HepG2 (cell line): Measurements from ENCODE around the gene OSCP1. TPM values are rescaled to one million over a fixed set of nuclear protein-coding genes. Genes with fewer than 3 reads are reported as not detected.

Source experiments
- FOXK1 ChIP-seq: sonication (generic); formaldehyde crosslinking; IDR thresholded peaks from 2 replicates; pipeline ENCODE4 v1.4.0; 2020; ENCODE audit warnings: low read depth, missing genetic modification reagents, borderline replicate concordance
- HNRNPLL ChIP-seq: fragments of 200-400 bp; formaldehyde crosslinking; IDR thresholded peaks from 2 replicates; pipeline ENCODE4 v1.6.1; 2017; ENCODE audit warnings: mild to moderate bottlenecking, low read depth, low read length; ENCODE audit not compliant: poor library complexity, severe bottlenecking
- HOXA9 ChIP-seq: sonication (generic); formaldehyde crosslinking; IDR thresholded peaks from 2 replicates; pipeline ENCODE4 v1.8.1; 2022; ENCODE audit warnings: missing genetic modification reagents, mild to moderate bottlenecking, moderate library complexity, borderline replicate concordance
- HOXD1 ChIP-seq: sonication (generic); formaldehyde crosslinking; IDR thresholded peaks from 2 replicates; pipeline ENCODE4 v1.5.0; 2020; ENCODE audit warnings: missing genetic modification reagents
- JUN ChIP-seq: sonication (generic); formaldehyde crosslinking; IDR thresholded peaks from 2 replicates; pipeline ENCODE4 v1.4.0; 2020; ENCODE audit warnings: mild to moderate bottlenecking, missing genetic modification reagents
- MTF1 ChIP-seq: sonication (generic); formaldehyde crosslinking; IDR thresholded peaks from 2 replicates; pipeline ENCODE4 v1.5.0; 2020; ENCODE audit warnings: missing genetic modification reagents
- NFKB2 ChIP-seq: sonication (generic); formaldehyde crosslinking; IDR thresholded peaks from 2 replicates; pipeline ENCODE4 v1.4.0; 2020; ENCODE audit warnings: missing genetic modification reagents, borderline replicate concordance
- NR2F2 ChIP-seq: IDR thresholded peaks from 2 replicates; pipeline ENCODE4 v1.6.1; 2012; ENCODE audit warnings: low read depth, inconsistent platforms, borderline replicate concordance
- POLR2A ChIP-seq, 2 experiments: IDR thresholded peaks; 2 replicates each; pipeline ENCODE4 v1.6.1; 2011; ENCODE audit warnings: low read depth in 2 of 2, low read length in 2 of 2, mild to moderate bottlenecking in 1 of 2, moderate library complexity in 1 of 2; ENCODE audit not compliant: insufficient read depth in 1 of 2
- SP2 ChIP-seq: sonication (generic); formaldehyde crosslinking; IDR thresholded peaks from 2 replicates; pipeline ENCODE4 v1.5.1; 2020; ENCODE audit warnings: mild to moderate bottlenecking, missing genetic modification reagents
- SRSF9 ChIP-seq: fragments of 200-400 bp; formaldehyde crosslinking; IDR thresholded peaks from 2 replicates; pipeline ENCODE4 v1.6.1; 2018; ENCODE audit warnings: borderline replicate concordance, mild to moderate bottlenecking, low read depth, low read length; ENCODE audit not compliant: insufficient read depth, poor library complexity, severe bottlenecking
- SUZ12 ChIP-seq: fragments of 150-350 bp; IDR thresholded peaks from 2 replicates; pipeline ENCODE4 v1.6.1; 2014; ENCODE audit warnings: low read depth, low read length
- ZBTB2 ChIP-seq: sonication (generic); formaldehyde crosslinking; IDR thresholded peaks from 2 replicates; pipeline ENCODE4 v1.8.0; 2022; ENCODE audit warnings: low read depth, missing genetic modification reagents
- ZFY ChIP-seq: sonication (generic); formaldehyde crosslinking; IDR thresholded peaks from 2 replicates; pipeline ENCODE4 v1.4.0; 2020; ENCODE audit warnings: missing genetic modification reagents
- ZNF274 ChIP-seq: sonication (generic); formaldehyde crosslinking; IDR thresholded peaks from 2 replicates; pipeline ENCODE4 v1.5.1; 2020; ENCODE audit warnings: mild to moderate bottlenecking, missing genetic modification reagents
- ZNF276 ChIP-seq: sonication (generic); formaldehyde crosslinking; IDR thresholded peaks from 2 replicates; pipeline ENCODE4 v1.4.0; 2020; ENCODE audit warnings: mild to moderate bottlenecking, low read depth, missing genetic modification reagents
- ZNF33A ChIP-seq: sonication (generic); formaldehyde crosslinking; IDR thresholded peaks from 2 replicates; pipeline ENCODE4 v1.5.1; 2020; ENCODE audit warnings: missing genetic modification reagents, mild to moderate bottlenecking, moderate library complexity, borderline replicate concordance
- ZNF343 ChIP-seq: sonication (generic); formaldehyde crosslinking; IDR thresholded peaks from 2 replicates; pipeline ENCODE4 v1.4.0; 2020; ENCODE audit warnings: mild to moderate bottlenecking, missing genetic modification reagents
- ZNF562 ChIP-seq: sonication (generic); formaldehyde crosslinking; IDR thresholded peaks from 2 replicates; pipeline ENCODE4 v1.8.0; 2022; ENCODE audit warnings: missing genetic modification reagents, borderline replicate concordance
- ZNF660 ChIP-seq: sonication (generic); formaldehyde crosslinking; IDR thresholded peaks from 2 replicates; pipeline ENCODE4 v1.5.1; 2020; ENCODE audit warnings: mild to moderate bottlenecking, low read depth, missing genetic modification reagents, borderline replicate concordance
- ZNF678 ChIP-seq: sonication (generic); formaldehyde crosslinking; IDR thresholded peaks from 2 replicates; pipeline ENCODE4 v1.4.0; 2020; ENCODE audit warnings: mild to moderate bottlenecking, missing genetic modification reagents
- ZNF749 ChIP-seq: sonication (generic); formaldehyde crosslinking; IDR thresholded peaks from 2 replicates; pipeline ENCODE4 v1.8.0; 2022; ENCODE audit warnings: mild to moderate bottlenecking, missing genetic modification reagents, moderate library complexity, borderline replicate concordance
- polyA plus RNA-seq, 8 experiments: library from polyadenylated mRNA; depleted of rRNA in 3 of 8; stranded (reverse) in 7 of 8; unstranded in 1 of 8; fragments of >200 nt; fragmentation: Illumina TruSeq in 4 of 8; extraction: Trizol in 4 of 8; gene quantifications; 2 replicates each; pipeline versions ENCODE4 v1.2.1 to v1.2.3, GENCODE V29; 2011 to 2016; ENCODE audit warnings: low read depth in 4 of 8, missing spikeins in 1 of 8, mixed read lengths in 1 of 8; ENCODE audit not compliant: insufficient read depth in 1 of 8
- total RNA-seq, 5 experiments: library from RNA; depleted of rRNA; stranded (reverse); fragments of >200 nt; fragmentation: Illumina TruSeq; extraction: Trizol; gene quantifications; 2 replicates each; pipeline ENCODE4 v1.2.3, GENCODE V29; 2016; ENCODE audit warnings: low read depth in 1 of 5
- TF ChIP-seq, protein P1 (sequence below): sonication (generic); formaldehyde crosslinking; IDR thresholded peaks from 2 replicates; pipeline ENCODE4 v1.8.1; 2023; ENCODE audit warnings: missing genetic modification reagents, mild to moderate bottlenecking, borderline replicate concordance
- TF ChIP-seq, protein P2 (sequence below): sonication (generic); formaldehyde crosslinking; IDR thresholded peaks from 2 replicates; pipeline ENCODE4 v1.4.0; 2020; ENCODE audit warnings: missing genetic modification reagents
- TF ChIP-seq, protein P3 (sequence below): sonication (generic); formaldehyde crosslinking; IDR thresholded peaks from 2 replicates; pipeline ENCODE4 v1.8.0; 2022; ENCODE audit warnings: mild to moderate bottlenecking, missing genetic modification reagents

The OSCP1 gene
- total and polyA plus RNA-seq, 2 of the 13 experiments (the other 11 are each of a cell fraction or from before 2014, with no cell fraction given): 0.60 to 0.84 TPM

DNA sequence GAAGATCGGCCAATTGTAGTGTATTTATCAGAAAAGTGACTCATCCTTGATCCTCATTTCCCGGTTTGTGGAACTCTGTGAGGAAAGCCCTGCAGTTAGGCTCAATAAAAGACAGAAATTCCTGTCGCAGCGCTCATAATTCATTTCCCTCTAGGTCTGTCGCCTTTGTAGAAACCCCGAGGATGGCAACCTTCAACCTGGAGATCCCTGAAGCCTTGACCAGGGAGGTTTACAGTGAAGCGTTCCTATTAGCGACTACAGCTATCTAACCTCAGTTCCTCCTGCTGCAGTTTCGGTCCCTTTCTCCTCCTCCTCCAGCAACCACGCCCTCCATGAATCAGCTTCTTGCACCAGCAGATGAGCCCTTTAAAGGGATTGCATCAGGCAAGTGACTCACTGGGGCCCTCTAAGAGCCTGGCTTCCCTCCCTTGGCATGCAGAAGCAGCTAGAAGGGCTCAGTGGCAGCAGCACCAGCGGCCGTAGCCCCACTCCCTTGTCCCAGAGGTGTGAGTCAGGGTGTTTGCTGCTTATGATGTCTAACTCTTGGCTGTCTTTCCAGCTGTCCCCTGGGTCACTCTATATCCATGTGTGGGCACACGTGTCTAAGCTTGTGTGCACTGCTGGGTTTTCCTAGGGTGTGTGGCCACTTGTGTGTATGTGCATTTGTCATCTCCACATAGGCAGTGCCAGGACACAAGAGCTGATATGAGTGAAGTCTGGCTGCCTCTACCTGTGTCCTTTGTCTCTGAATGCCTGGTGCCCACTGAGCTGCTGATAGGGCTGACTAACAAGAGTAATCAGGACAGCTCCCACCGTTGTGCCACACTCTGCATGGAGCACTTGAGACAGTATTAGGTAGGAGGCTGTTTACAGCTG is 63.7 kb downstream of the OSCP1 start (continued):
- TF ChIP-seq, protein P1, sequence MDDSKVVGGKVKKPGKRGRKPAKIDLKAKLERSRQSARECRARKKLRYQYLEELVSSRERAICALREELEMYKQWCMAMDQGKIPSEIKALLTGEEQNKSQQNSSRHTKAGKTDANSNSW: no peak
- TF ChIP-seq POLR2A (IDR thresholded peaks at IDR 0.05; ENCODE audit: insufficient read depth in 1 of 2, low read depth in 2 of 2, low read length in 2 of 2): peak; percentile 95 to 96
- no peak for TF ChIP-seq ZNF33A
- TF ChIP-seq ZNF660 (CRISPR knock-in tag): no peak
- no peak for TF ChIP-seq HOXD1 (CRISPR knock-in tag)
- TF ChIP-seq ZNF678 (CRISPR knock-in tag): no peak
- no peak; the same call in 1 of the 2 replicates for TF ChIP-seq ZNF276 (CRISPR knock-in tag)
- peak; percentile 70 for TF ChIP-seq ZFY (CRISPR knock-in tag)
- TF ChIP-seq ZNF562: no peak
- no peak for TF ChIP-seq ZBTB2 (CRISPR knock-in tag)
- TF ChIP-seq, protein P2, sequence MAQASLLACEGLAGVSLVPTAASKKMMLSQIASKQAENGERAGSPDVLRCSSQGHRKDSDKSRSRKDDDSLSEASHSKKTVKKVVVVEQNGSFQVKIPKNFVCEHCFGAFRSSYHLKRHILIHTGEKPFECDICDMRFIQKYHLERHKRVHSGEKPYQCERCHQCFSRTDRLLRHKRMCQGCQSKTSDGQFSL: no peak
- no peak for TF ChIP-seq SUZ12
- no peak for TF ChIP-seq NR2F2
- TF ChIP-seq, protein P3, sequence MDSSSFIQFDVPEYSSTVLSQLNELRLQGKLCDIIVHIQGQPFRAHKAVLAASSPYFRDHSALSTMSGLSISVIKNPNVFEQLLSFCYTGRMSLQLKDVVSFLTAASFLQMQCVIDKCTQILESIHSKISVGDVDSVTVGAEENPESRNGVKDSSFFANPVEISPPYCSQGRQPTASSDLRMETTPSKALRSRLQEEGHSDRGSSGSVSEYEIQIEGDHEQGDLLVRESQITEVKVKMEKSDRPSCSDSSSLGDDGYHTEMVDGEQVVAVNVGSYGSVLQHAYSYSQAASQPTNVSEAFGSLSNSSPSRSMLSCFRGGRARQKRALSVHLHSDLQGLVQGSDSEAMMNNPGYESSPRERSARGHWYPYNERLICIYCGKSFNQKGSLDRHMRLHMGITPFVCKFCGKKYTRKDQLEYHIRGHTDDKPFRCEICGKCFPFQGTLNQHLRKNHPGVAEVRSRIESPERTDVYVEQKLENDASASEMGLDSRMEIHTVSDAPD: no peak; the same call in 1 of the 2 replicates
- TF ChIP-seq FOXK1 (CRISPR knock-in tag): peak; percentile 4; the same call in 1 of the 2 replicates
- TF ChIP-seq HOXA9 (CRISPR knock-in tag): no peak
- TF ChIP-seq MTF1 (CRISPR knock-in tag): no peak
- TF ChIP-seq ZNF274 (CRISPR knock-in tag): no peak
- TF ChIP-seq ZNF343 (CRISPR knock-in tag): 0 out of 2 replicates have a peak, but pooled peaks have one; percentile 52
- no peak for TF ChIP-seq HNRNPLL
- no peak for TF ChIP-seq SRSF9
- no peak for TF ChIP-seq SP2 (CRISPR knock-in tag)
- TF ChIP-seq NFKB2 (CRISPR knock-in tag): peak; percentile 51; the same call in 1 of the 2 replicates
- peak; percentile 86; the same call in 1 of the 2 replicates for TF ChIP-seq JUN (CRISPR knock-in tag)
- TF ChIP-seq ZNF749 (CRISPR knock-in tag): no peak
